ENCODE measurements around the gene UXS1. TPM values are rescaled to one million over a fixed set of nuclear protein-coding genes. Genes with fewer than 3 reads are reported as not detected.

Gene UXS1
- total RNA-seq, 1 experiment from 2014 or later: 49.1 TPM

- Histone ChIP-seq H3K79me2 (ENCODE audit: low read length) (no peaks in the 10 kb centered on the region), H3K27me3 (ENCODE audit: low read length) (0 out of 2 replicates have a peak, but pooled peaks cover 3% of the 10 kb centered on the region), H3K36me3 (ENCODE audit: low read depth, low read length) (no peaks in the 10 kb centered on the region), H3K9me2 (replicated peaks; ENCODE audit: low read length) (no peaks in the 10 kb centered on the region), H3F3A (ENCODE audit: low read length, unreplicated experiment) (no peaks in the 10 kb centered on the region), H2AFZ (ENCODE audit: low read length) (no peak overlapping the region), H4K20me1 (ENCODE audit: low read length) (no peaks in the 10 kb centered on the region), H3K4me2 (ENCODE audit: low read length) (no peak overlapping the region), H3K9me3 (ENCODE audit: low read length) (no peaks in the 10 kb centered on the region), H3K4me1 (ENCODE audit: insufficient read depth, low read length) (no peaks in the 10 kb centered on the region), H3K4me3 (ENCODE audit: low read length) (no peak overlapping the region), H3K27ac (ENCODE audit: low read length) (no peak overlapping the region), H3K9ac (ENCODE audit: low read length) (no peak overlapping the region)
- CTCF ChIA-PET: no interaction called here
- ATAC-seq (no peak), DNase-seq (no peak)
- no TSS peak for BruUV-seq (replicated peaks)
- POLR2A ChIA-PET (ENCODE audit: unreplicated experiment): no interaction called here
- intact Hi-C loops (cut with micrococcal nuclease): no loop called here
- TF ChIP-seq EZH2phosphoT487 (IDR thresholded peaks at IDR 0.05; ENCODE audit: borderline replicate concordance, low read length) (no peak), CTCF (conservative IDR thresholded peaks at IDR 0.05; ENCODE audit: low read depth, low read length) (no peak)
Measured at GRCh38 chr2:106208874-106209273, 14.8 kb upstream of the UXS1 start.

- POLR2A ChIA-PET (ENCODE audit: unreplicated experiment): no interaction called here
- CTCF ChIA-PET: no interaction called here
- intact Hi-C loops (cut with micrococcal nuclease): no loop called here
Measured at GRCh38 chr2:106208399-106208798, 14.3 kb upstream of the UXS1 start.

GRCh38 chr2:106207246-106207645 lies 13.1 kb upstream of the UXS1 start:
- POLR2A ChIA-PET (ENCODE audit: unreplicated experiment): no interaction called here
- CTCF ChIA-PET: no interaction called here
- H2AFZ ChIP-seq (ENCODE audit: low read length): no peak overlapping the region
- H3K9me2 ChIP-seq (replicated peaks; ENCODE audit: low read length): no peaks in the 10 kb centered on the region
- intact Hi-C loops (cut with micrococcal nuclease): no loop called here
- H3K27me3 ChIP-seq (ENCODE audit: low read length): 0 out of 2 replicates have a peak, but pooled peaks cover 3% of the 10 kb centered on the region
- H3K79me2 ChIP-seq (ENCODE audit: low read length): no peaks in the 10 kb centered on the region
- H3K36me3 ChIP-seq (ENCODE audit: low read depth, low read length): no peaks in the 10 kb centered on the region
- TF ChIP-seq EZH2phosphoT487 (IDR thresholded peaks at IDR 0.05; ENCODE audit: borderline replicate concordance, low read length) (no peak), EZH2 (IDR thresholded peaks at IDR 0.05; ENCODE audit: low read length, unreplicated experiment) (no peak), CTCF (conservative IDR thresholded peaks at IDR 0.05; ENCODE audit: low read depth, low read length) (no peak)
- H3K4me3 ChIP-seq (ENCODE audit: low read length): no peak overlapping the region
- H3F3A ChIP-seq (ENCODE audit: low read length, unreplicated experiment): no peaks in the 10 kb centered on the region
- no peaks in the 10 kb centered on the region for H3K4me1 ChIP-seq (ENCODE audit: insufficient read depth, low read length)
- H3K9ac ChIP-seq (ENCODE audit: low read length): no peak overlapping the region
- no peak overlapping the region for H3K27ac ChIP-seq (ENCODE audit: low read length)
- H3K9me3 ChIP-seq (ENCODE audit: low read length): no peaks in the 10 kb centered on the region
- no TSS peak for BruUV-seq (replicated peaks)
- ATAC-seq (no peak), DNase-seq (no peak)
- H3K4me2 ChIP-seq (ENCODE audit: low read length): no peak overlapping the region
- no peaks in the 10 kb centered on the region for H4K20me1 ChIP-seq (ENCODE audit: low read length)

More at GRCh38 chr2:106208399-106208798, 14.3 kb upstream of the UXS1 start:
- ATAC-seq: no peak
- H3K36me3 ChIP-seq (ENCODE audit: low read depth, low read length): no peaks in the 10 kb centered on the region
- BruUV-seq (replicated peaks): no TSS peak
- TF ChIP-seq CTCF (conservative IDR thresholded peaks at IDR 0.05; ENCODE audit: low read depth, low read length): no peak
- H3K9me3 ChIP-seq (ENCODE audit: low read length): no peaks in the 10 kb centered on the region
- no peaks in the 10 kb centered on the region for H3K9me2 ChIP-seq (replicated peaks; ENCODE audit: low read length)
- H4K20me1 ChIP-seq (ENCODE audit: low read length): no peaks in the 10 kb centered on the region
- no peaks in the 10 kb centered on the region for H3F3A ChIP-seq (ENCODE audit: low read length, unreplicated experiment)
- H3K79me2 ChIP-seq (ENCODE audit: low read length): no peaks in the 10 kb centered on the region
- no peaks in the 10 kb centered on the region for H3K4me1 ChIP-seq (ENCODE audit: insufficient read depth, low read length)
- DNase-seq: no peak
- no peak overlapping the region for H3K4me2 ChIP-seq (ENCODE audit: low read length)
- no peak overlapping the region for H2AFZ ChIP-seq (ENCODE audit: low read length)
- H3K4me3 ChIP-seq (ENCODE audit: low read length): no peak overlapping the region
- H3K27me3 ChIP-seq (ENCODE audit: low read length): 0 out of 2 replicates have a peak, but pooled peaks cover 3% of the 10 kb centered on the region
- H3K27ac ChIP-seq (ENCODE audit: low read length): no peak overlapping the region
- H3K9ac ChIP-seq (ENCODE audit: low read length): no peak overlapping the region
